ENCODE data around the gene PHF21B.
"Not testable (repeated sequence)": the region's sequence is repeated elsewhere in the genome, so short reads cannot be mapped to it uniquely, and the experiment has no call there.

Gene PHF21B

DNA sequence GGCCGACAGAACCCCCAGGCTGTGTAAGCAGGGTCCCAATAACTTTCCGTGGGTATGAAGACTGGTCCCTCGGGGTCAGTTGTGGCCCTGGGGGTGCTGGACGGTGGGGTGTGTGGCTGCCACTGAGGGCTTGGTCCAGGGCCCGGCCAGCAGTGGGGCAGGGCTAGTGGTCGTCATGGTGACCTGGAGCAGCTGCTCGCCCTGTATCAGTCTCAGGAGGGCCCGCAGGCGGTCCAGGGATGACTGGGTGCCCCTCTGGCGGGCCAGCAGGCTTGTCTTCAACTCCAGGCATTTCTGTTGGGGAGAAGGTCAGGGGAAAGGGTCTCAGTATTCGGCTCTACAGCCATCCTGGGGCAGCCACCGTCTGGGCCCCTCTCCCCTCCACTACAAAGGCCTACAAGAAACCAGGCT, 126.8 kb downstream of the PHF21B start:
- no peak for DNase-seq (ENCODE audit: insufficient read length, low spot score)
- FAIRE-seq: no peak

DNA sequence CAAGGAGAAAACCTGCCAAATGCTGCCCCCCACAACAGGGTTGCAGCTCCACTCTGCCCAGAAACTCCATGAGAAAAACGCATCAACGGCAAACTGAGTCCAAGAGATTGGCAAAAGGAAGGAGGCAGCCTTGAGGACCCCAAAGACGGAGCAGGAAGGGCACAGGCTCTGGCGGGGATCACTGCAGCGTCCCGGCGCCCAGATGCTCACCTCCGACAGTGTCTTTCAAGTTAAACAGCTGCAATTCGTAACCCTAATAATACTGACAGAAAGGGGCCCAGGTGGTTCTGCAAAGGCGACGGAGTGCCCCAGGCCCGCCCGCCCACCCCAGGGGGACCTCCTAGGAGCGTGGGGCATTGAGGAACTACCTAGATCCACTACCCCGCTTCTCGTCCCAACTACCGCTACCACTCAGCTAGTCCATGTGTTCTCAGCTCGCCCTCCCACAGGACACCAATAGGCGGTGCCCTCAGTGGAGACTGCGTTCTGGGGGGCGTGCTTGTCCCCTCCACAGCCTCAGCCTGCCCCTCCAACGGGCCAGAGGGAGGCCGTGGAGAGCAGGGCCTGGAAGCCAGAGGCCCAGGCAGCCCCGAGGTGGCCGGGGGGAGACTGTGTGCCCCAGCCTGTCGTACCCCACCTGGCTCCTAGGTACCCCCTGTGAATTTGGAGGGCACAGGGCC, 127.4 kb downstream of the PHF21B start:
- no peak for FAIRE-seq
- DNase-seq (ENCODE audit: insufficient read length, low spot score): no peak

DNA sequence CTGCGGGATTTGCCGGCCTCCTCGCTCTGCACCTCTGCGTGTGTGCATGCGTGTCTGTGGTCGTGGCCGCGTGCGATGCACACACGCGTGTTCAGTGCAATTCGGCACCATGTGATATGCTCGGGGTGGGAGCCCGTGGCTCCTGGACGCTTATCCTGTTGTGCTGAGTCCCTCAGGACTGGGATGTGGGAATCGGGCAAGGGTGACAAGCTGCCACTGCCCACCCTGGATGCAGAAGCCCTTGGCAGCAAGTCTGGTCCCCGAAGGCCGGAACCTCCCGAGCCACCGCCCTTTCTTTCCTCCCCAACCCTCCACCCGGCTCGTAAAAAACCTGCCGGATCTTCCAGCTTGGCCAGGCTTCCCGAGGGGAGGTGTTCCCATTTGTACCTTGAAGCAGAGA, 128.2 kb downstream of the PHF21B start:
- no peak for DNase-seq (ENCODE audit: insufficient read length, low spot score)
- no peak for FAIRE-seq

DNA sequence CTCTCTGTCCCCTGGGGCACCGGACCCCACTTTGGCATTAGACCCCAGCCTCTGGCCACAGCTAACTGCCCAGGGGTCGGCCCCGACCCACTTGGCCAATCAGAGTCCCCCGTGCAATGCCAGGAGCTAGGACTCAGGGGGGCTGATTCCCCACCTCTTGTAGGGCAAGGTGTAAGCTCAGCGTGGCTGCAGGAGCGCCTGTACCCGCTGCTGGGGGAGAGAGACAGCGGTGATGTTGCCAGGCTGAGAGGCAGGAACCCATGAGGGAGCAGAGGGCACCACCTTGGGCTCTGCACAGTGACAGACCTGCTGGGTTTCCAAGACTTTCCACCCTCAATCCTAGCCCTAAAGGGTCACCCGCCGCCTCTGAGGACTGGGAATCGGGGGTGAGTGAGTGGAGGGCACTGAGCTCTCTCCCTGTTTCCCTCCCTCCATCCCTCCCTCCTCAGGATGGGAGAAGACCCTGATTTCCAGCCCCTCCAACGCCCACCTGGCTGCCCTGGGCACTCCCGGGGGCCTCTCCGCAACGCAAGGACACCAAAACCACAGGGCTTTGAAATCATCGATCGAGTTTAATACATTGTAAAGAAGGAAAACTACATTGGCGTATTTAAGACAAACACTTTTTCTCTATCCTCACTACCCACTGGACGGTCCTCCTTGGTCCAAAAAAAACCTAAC, 129.1 kb downstream of the PHF21B start:
- DNase-seq (ENCODE audit: insufficient read length, low spot score) (no peak), FAIRE-seq (no peak)

DNA sequence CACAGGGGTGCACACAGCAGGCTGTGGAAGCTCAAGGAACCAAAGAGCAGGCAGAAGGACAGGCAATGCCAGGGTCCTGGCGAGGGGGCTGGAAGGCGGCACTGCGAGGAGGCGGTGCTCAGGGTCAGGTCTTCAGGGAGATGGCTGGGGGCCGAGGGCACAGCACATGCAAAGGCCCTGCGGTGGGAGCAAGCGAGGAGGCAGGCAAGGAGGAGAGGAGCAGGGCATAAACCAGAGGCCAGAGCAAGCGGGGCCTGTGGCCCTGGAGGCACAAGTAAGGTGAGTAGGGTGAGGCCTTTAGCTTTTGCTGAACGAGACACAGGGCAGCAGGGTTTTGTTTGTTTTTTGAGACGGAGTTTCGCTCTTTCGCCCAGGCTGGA, 130.5 kb downstream of the PHF21B start:
- DNase-seq (ENCODE audit: insufficient read length, low spot score): no peak
- no peak for FAIRE-seq

DNA sequence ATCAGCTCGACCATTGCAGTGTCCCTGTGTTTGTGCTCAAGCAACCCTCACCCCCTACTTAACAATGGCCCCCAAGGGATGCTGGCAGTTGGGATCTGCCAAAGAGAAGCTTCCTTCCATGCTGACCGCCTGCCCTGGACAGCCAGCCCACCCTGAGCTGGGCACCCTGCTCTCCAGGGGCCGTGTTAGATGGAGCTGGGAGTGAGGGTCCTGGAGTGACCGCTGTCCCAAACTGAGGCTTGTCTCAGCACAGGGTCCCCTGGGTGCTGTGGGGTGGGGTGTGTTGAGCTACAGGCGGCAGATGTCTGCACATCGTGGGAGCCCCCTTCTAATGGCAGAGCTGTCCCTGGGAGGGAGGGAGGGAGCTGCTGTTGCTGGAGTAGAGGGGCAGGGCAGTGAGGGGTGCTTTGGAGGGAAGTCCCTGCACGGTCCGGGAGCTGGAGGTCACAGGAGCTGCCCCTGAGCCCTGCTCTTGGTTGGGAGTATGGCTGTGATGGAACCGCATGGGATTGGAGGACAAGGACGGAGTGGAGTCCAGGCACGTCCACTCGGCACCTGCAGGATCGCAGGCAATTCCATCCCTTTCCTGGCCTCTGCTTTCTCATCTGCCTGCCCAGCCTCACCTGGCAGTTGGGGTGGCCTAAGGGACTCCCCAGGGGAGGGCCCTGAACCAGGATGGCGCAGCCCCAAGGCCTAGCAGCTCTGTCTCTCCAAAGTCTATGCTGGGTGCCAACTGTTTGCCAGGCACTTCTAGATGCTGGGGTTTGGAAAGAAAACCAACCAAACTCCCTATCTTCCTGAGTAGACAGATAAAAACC, 131.1 kb downstream of the PHF21B start:
- FAIRE-seq (no peak), DNase-seq (ENCODE audit: insufficient read length, low spot score) (no peak)

DNA sequence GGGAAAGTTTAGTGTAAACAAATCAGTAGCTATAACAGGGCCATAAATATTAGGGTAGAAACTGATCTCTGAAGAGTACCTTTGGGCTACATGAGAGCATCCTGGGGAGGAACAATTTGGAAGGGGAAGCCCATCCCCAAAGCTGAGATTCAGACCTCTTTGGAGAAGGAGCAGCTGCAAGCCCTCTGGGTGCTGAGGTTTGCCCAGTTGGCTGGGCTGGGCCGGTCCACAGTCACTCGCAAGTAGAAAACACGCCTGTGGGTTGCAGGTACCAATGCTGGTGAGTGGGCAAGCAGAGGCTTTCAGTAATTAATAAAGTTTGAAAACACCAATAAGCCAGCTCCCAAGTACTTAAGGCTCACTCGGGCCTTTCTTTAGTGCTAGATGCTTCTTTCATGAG, 132.9 kb downstream of the PHF21B start:
- DNase-seq (ENCODE audit: insufficient read length, low spot score): no peak
- no peak for FAIRE-seq

DNA sequence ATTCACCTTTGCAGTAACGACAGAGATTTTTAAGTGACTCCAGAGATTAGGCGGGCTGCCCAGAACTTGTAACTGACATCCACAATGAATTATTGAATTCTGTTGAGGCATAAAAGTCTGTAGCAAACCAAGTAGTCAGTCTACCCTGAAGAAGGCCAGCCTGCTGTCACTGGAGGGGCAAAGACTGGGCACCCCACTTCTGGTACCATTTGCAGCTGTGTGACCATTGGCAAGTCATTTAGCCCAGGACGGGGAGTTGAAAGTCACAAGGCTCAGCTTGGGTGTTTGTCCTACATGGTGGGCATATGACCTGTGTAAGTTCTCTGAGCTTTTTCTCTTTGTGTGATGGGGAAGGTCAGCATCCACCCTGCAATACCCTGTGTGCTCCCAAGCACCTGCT, 138.0 kb downstream of the PHF21B start:
- DNase-seq (ENCODE audit: insufficient read length, low spot score): no peak
- FAIRE-seq: no peak

DNA sequence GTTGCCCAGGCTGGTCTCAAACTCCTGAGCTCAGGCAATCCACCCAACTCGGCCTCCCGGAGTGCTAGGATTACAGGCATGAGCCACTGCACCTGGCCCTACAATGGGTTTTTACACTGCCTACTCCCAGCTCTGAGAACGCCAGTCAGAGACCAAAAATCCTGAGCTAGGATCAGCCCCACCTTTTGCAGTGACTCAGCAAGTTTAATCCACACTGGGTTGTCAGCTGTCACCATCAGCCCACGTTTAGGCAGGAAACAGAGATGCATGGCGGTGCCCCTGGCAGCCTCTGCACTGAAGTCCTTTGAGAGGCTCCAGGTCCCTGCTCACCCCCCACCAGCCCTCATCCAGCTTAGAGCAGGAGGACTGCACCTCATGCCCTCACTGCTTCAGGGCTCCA, 139.8 kb downstream of the PHF21B start:
- no peak for FAIRE-seq
- DNase-seq (ENCODE audit: insufficient read length, low spot score): peak; percentile 15

DNA sequence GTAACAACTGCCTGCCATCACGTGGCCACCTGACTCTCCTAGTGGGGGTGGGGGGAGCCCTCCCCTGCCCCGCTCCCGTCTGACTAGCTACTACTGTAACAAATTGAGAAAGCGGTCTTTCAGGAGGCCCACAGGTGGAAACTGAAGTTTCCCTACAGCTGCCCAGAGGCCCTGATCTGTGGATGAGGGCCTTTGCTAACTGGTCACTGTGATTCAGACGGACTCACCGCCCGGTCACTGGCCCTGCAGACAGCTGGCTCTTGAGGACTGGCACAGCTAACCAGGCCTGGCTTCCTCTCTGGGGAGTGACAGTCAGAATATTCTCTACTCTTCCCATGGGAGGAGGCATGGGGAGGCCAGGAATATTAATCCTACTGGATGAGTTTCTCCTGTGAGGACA, 140.6 kb downstream of the PHF21B start:
- no peak for FAIRE-seq
- DNase-seq (ENCODE audit: insufficient read length, low spot score): no peak

DNA sequence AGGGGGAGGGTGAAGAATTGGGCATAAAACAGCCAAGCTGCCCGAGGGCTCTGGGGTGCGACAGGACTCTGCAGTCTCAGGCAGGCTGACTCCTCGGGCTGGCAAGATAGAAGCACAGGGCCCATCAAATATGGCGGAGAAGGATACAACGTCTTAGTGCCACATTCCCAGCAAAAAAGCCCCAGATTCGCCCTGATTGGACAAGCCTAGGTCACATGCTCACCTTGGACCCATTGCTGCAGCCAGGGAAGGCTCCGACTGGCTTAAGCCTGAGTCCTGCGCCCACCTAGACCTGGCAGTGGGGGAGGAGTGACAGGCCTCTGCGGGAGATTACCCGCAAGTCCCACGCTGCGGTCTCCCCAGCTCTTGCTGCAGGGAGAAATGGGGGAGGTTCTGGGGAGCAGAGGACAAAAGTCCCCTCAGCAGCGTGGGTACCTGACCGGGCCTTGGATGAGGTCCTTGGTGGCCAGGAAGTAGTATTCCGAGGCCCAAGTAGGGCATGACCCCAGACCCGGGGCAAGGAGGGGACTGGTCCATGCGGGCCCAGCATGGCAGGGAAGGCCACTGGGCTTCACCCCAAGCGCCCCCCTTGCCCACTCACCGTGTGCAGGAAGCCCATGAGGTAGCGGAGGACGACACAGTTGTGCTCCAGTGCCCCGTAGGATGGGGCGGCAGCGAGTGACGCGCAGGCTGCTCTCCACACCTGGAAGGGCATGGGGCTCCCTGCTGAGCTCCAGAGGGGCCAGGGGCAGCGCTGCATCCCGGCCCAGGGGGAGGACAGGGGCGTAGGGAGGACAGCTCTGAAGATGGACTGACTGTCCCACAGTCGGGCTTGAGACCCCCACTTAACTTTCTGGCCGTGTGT, 144.4 kb downstream of the PHF21B start:
- no peak for FAIRE-seq
- no peak for DNase-seq (ENCODE audit: insufficient read length, low spot score)

DNA sequence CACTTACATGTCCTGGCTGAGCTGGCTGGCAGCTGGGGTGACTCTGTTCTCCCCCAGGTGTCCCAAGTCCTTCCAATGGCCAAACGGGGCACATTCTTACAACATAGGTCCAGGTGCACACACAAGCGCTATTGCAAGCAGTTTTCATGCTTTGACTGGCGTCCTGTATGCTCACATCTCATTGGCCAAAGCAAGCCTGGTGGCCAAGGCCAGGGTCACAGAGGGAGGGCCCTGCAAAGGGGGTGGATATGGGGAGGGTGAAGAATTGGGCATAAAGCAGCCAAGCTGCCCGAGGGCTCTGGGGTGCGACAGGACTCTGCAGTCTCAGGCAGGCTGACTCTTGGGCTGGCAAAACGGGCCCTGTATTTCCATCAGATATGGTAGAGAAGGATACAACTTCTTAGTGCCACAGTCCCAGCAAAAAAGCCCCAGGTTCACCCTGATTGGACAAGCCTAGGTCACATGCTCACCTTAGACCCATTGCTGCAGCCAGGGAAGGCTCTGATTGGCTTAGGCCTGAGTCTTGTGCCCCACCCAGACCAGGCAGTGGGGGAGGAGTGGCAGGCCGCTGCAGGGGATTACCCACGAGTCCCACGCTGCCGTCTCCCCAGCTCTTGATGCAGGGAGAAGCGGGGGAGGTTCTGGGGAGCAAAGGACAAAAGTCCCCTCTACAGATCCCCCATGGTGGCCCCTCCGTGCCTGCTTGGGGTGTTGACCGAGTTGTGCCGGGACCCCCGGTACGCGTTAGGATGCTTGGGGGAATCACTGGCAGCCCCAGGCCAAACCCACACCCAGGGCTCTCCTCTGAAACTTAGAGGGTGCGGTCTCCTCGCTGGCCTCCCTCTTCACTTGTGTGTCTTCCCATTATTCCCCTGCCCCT, 146.6 kb downstream of the PHF21B start:
- no peak for FAIRE-seq

DNA sequence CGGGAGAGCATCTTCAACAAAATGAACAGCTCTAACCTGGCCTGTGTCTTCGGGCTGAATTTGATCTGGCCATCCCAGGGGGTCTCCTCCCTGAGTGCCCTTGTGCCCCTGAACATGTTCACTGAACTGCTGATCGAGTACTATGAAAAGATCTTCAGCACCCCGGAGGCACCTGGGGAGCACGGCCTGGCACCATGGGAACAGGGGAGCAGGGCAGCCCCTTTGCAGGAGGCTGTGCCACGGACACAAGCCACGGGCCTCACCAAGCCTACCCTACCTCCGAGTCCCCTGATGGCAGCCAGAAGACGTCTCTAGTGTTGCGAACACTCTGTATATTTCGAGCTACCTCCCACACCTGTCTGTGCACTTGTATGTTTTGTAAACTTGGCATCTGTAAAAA, 147.5 kb downstream of the PHF21B start:
- FAIRE-seq: no peak
- no peak for DNase-seq (ENCODE audit: insufficient read length, low spot score)

More for the DNA sequence above, 146.6 kb downstream of the PHF21B start:
- no peak for DNase-seq (ENCODE audit: insufficient read length, low spot score)

DNA sequence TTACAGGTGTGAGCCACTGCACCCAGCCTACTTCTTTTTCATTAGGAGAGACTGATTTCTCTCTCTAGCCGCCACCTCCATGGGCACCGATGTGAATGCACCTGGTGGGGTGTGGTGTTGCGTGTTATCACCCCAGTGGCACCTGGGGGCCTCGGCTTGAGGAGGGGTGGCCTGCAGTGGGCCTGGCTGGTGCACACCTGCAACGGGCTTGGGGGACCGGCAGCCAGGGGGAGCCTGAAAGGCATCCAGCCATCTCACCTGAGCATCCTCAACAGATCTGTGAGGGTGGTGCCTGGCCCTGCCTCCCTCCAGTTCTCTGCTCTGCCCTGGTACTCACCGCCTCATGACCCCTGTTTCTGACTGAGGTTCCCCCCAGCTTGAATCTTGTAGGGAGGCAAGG, 148.6 kb downstream of the PHF21B start:
- DNase-seq (ENCODE audit: insufficient read length, low spot score): no peak
- no peak for FAIRE-seq

DNA sequence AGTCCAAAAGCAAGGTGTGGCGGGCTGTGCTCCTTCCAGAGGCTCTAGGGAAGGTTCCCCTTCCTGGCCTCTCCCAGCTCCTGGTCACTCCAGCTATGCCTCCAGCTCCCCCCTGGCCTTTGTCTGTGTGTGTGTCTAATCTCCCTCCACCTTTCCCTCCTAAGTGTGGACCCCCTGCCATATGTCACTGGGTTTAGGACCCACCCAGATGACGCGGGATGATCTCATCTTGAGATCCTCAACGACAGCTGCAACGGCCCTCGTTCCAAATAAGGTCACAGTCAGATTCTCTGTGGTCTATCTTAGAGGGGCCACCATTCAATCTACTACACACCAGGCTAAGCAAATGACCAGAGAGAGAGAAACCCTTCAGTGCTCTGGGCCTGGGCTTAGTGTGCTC, 149.5 kb downstream of the PHF21B start:
- DNase-seq (ENCODE audit: insufficient read length, low spot score) (no peak), FAIRE-seq (no peak)

DNA sequence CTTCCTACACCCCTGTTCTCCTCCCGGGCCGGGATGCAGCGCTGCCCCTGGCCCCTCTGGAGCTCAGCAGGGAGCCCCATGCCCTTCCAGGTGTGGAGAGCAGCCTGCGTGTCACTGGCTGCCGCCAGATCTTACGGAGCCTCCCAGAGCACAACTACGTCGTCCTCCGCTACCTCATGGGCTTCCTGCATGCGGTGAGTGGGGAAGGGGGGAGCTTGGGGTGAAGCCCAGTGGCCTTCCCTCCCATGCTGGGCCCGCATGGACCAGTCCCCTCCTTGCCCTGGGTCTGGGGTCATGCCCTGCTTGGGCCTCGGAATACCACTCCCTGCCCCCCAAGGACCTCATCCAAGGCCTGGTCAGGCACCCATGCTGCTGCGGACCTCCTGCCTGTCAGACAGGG, 150.2 kb downstream of the PHF21B start:
- FAIRE-seq: no peak

DNA sequence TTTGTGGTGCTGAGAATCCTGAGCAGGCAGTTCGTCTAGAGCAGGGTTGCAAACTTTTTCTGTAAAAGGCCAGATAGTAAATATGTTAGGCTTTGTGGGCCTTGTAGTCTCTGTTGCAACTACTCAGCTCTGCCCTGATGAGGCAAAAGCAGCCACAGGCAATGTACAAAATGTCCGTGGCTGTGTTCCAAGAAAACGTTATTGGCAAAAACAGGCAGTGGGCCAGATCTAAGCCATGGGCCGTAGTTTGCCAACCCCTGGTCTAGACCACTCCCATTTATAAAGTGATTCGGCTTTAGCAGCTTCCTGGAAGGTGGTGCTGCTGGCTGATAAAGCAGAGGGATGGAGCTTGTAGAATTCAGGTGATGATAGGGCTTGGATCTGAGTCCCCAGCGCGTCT, 151.0 kb downstream of the PHF21B start:
- FAIRE-seq: not testable (repeated sequence)

More for the DNA sequence above, 150.2 kb downstream of the PHF21B start:
- no peak for DNase-seq (ENCODE audit: insufficient read length, low spot score)

DNA sequence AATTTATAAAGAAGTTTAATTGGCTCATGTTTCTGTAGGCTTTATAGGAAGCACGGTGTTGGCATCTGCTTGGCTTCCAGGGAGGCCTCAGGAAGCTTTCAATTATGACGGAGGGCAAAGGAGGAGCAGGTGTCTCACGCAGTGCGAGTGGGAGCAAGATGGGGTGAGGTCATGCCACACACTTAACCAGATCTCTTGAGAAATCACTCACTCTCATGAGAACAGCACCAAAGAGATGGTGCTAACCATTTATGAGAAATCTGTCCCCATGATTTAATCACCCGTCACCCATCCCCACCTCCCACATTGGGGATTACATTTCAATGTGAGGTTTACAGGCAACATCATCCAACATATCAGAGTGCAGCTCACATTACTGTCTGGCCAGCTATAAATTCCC, 153.9 kb downstream of the PHF21B start:
- DNase-seq (ENCODE audit: insufficient read length, low spot score) (no peak), FAIRE-seq (no peak)

More for the DNA sequence above, 151.0 kb downstream of the PHF21B start:
- not testable (repeated sequence) for DNase-seq (ENCODE audit: insufficient read length, low spot score)

DNA sequence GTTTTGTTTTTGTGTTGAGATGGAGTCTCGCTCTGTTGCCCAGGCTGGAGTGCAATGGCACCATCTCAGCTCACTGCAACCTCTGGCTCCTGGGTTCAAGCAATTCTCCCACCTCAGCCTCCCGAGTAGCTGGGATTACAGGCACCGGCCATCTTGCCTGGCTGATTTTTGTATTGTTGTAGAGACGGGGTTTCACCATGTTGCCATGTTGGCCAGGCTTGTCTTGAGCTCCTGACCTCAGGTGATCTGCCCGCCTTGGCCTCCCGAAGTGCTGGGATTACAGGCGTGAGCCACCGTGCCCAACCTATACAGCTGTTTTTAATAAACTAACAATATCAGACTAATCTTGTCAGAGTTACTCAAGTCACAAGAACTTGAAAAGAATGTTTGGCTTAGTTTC, 155.2 kb downstream of the PHF21B start:
- FAIRE-seq; DNase-seq (ENCODE audit: insufficient read length, low spot score): not testable (repeated sequence)

DNA sequence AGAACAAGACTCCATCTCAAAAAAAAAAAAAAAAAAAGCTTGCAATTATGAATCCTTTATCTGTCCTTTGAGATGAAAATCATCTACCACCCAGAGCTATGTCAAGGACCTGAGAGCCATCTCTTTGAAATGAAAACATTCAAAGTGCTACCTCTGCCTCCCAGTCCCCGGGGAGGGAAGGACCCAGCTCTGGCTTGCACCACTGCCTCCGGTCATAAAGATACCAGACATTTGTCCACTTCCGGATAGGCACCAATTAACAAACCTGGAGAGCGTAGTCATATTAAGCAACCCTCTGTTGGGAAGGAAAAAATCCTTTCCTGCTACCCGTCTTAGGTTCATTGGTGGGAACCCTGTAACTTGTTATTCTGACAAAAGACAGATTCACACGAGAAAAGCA, 158.9 kb downstream of the PHF21B start:
- DNase-seq (ENCODE audit: insufficient read length, low spot score) (no peak), FAIRE-seq (no peak)

Data from HTR-8/SVneo (cell line).